Activated CD4-positive, alpha-beta T cell treated with anti-CD3 and anti-CD28 coated beads for 4 hours (primary cell): Measurements from ENCODE around the gene SEPTIN1.
A peak's percentile ranks its signal among the peaks of the same experiment; 100 is the strongest.

Experiments used
- DNase-seq, 2 donors: peaks; one replicate each; pipeline ENCODE4 v3.0.0-alpha.2; 2020

SEPTIN1 gene

DNA sequence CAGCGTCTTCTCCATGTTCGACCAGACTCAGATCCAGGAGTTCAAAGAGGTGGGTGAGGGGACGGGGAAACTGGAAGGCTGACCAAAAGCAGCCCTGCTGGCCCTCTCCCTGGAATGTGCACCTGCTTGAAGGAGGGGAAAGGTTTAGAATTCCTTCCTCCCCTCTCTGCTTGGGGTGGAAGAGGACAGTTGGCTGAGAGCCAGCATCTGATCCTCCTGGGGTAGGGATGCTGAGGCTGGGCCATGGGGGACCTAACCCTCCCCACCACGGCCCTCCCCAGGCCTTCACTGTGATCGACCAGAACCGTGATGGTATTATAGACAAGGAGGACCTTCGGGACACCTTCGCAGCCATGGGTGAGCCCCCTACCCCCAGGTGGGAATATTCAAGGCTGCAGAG, 6.5 kb downstream of the SEPTIN1 start:
- no peak for DNase-seq

DNA sequence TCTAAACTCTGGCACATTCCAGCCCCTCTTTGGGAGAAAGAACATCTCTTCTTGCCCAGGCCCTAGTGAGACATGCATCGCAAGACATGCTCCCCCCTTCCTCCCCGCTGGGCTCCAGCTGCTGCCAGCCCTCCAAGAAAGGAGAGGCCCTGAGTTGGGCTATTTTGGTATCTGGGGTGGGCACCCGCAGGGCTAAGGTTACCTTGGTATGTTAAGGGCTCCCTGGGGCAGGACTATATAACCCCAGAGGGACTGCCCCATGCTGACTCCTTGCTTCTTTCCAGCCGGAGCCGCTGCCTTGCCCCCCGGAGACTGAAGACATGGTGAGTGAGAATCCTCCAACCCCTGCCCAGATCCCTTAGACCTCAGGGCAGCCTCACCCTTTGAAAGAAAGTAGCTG, 7.8 kb downstream of the SEPTIN1 start, which contains the start of gene MYL11:
TSS of gene MYL11 (plus strand) at position 265 of the 400 bp plus-strand sequence. CDS start at position 321, 56 bp downstream.
- no peak for DNase-seq

DNA sequence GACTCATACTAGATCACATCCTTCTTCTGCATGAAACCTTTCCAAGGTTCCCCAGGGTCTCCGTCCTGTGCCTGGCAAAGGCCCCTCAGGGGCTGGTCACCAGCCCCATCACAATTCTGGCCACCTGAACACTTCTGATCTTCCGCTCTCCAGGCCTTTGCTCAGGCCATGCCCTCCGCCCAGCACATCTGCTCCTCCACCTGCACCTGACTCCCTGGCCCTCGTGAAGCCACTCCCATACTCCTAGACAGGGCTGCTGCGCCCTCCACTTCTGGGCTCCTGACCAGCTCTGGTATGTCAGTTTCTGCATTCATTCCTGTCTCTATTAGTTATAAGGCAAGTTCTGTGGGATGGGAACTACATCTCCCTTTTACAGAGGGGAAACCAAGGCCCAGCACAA, 9.6 kb downstream of the SEPTIN1 start:
- no peak for DNase-seq

- DNase-seq = no peak
These were observed 10.2 kb downstream of the SEPTIN1 start for GRCh38 chr16:30372038-30372712.

- DNase-seq = no peak
These were observed 11.0 kb downstream of the SEPTIN1 start for GRCh38 chr16:30371248-30371816.

- DNase-seq = peak; percentile 98 to 99
These were observed 11.7 kb downstream of the SEPTIN1 start, which contains the start of gene TBC1D10B for GRCh38 chr16:30370456-30371247. Gene TBC1D10B, minus strand, starts transcription at chr16:30370494. Its CDS starts 311 bp downstream, at chr16:30370183.

DNA sequence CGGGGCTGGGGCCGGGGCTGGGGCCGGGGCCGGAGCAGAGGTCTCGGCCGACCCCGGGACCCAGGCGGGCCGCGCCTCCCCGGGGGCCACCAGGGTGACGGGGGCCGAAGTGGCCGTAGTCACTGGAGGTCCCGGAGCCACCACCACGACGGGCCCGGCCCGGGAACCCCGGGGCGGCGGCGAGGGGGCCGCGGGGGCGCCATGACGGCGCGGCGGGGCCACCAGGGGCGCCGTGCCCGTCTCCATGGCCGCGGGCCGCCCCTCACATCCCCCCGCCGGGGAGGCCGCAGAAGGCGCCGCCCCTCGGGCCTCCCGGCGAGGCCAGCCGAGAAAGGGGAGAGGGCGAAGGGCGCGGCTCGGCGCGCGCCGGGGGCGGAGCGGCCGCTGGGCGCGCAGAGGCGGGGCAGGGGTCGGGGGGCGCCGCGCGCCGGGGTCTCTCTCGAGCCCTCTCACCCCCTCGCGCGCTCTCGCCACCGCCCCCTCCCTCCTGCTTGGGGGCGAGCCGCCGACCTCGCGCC, 12.4 kb downstream of the SEPTIN1 start:
- no peak for DNase-seq

DNA sequence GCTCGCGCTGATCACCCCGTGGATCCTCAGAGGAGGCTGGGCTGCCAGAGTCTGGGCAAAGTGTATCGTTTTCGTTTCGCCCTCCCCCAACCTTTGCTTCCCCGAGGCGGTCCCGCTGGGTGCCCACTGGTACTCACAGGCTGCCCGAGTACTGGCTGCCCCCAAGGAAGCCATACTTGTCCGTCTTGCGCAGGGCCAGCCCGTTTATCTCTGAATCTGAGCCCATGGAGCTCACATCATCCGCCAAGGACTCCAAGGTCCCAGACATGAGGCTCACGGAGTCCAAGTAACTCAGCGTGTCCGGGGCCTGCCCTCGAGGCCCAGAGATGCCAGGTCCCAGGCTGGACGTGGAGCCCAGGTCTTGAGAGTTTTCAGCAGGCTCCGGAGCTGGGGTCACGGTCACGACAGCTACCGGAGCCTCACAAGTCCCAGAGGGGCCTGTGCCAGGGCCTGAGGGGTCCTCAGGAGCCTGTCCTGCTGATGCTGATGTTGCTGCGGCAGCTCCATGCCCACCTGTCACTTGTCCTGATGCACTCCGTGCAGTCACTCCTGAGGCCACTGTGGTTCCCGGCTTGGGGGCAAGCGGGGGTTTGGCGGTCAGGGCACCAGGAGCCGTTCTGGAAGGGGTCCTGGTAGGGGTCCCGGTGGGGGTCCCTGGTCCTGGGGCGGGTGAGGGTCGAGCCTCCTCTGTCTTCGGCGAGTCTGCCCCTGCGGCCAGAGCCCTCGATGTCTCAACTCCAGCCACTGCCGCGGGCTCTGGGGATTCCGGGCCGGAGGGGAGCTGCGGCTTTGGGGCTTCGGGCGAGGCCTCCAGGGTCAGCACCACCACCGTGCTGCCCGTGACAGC, 13.0 kb downstream of the SEPTIN1 start:
- peak in 1 of 2 donors; percentile 19 for DNase-seq

- DNase-seq = no peak
These were observed 13.6 kb downstream of the SEPTIN1 start for GRCh38 chr16:30368792-30369090.

GRCh38 chr16:30368122-30368791, 14.1 kb downstream of the SEPTIN1 start:
- DNase-seq = no peak

GRCh38 chr16:30367349-30368009, 14.9 kb downstream of the SEPTIN1 start:
- no peak for DNase-seq

GRCh38 chr16:30366511-30366910, 15.8 kb downstream of the SEPTIN1 start:
- no peak for DNase-seq

- no peak for DNase-seq
These were observed 17.2 kb downstream of the SEPTIN1 start for GRCh38 chr16:30365200-30365599.

- no peak for DNase-seq
These were observed 21.2 kb downstream of the SEPTIN1 start for GRCh38 chr16:30361180-30361579.

DNA sequence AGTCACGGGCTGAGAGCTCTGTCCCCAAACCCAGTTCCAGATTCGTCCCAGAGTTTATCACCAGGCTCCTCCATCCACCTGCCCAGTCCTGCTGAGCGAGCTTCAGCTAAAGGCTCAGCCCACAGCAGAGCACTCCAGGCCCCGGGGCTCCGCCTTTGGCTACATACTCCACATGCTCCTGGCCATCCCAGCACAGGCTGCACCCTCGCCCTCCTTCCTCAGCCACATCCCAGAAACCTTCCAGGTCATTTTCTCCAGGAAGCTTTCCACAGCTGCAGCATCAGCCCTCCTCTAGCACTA, 22.5 kb downstream of the SEPTIN1 start:
- no peak for DNase-seq

GRCh38 chr16:30358990-30359870, 23.1 kb downstream of the SEPTIN1 start:
- DNase-seq = no peak

DNA sequence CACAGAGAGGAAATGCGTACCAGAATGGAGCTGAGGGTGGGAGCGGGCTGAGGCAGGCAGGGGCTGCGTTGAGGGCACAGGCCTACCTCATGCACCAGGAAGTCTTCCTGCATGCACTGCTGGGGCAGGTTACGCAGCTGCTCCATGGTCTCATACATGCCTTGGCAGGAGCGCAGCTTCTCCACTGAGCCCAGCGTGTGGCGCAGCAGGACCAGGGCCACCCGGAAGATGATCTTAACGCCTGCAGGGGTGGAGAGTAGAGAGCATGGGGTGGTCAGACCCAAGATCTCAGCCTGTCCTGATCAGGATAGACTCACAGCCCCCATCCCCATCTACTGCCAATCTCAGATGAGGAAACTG, 23.8 kb downstream of the SEPTIN1 start:
- no peak for DNase-seq

DNA sequence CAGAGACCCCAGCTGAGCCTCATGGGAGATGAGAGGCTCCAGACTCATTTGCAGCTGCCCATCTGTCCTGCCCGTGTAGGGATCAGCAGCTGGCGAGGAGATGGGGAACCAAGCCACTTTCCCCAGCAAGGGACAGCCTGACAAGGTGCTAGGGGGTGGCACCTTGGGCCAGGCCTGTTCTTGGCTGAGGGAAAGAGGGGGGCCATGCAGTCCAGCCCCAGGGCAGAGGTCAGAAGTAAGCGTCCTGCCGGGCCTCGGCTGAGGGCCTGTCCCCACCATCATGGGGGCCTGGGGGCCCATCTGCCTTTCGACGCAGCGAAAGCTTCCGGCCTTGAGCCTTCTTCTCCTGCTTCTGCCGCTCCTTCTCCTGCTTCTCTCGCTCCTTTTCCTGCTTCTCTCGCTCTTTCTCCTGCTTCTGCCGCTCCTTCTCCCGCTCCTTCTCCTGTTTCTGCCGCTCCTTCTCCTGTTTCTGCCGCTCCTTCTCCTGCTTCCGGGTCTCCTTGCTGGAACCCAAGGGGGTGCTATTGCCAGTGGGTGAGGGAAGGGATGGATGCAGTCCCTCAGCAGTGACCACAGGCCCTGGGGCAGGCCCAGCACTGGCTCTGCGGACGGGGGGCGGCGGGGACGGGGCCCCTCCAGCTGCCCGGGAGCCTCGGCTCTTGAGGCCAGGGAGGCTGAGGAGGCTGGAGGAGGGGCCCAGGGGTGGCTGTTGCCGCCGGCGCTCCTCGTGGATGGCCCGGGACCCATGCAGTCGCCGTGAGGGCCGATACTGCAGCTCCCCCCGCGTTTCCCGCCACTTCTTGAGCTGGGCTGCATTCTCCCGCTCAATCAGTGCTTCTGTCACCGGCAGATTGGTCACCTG, 24.4 kb downstream of the SEPTIN1 start:
- no peak for DNase-seq

GRCh38 chr16:30357085-30357714, 25.2 kb downstream of the SEPTIN1 start:
- DNase-seq = no peak
